K562 (cell line): ENCODE results near the gene RPL7A. TPM values are rescaled to one million over a fixed set of nuclear protein-coding genes. Genes with fewer than 3 reads are reported as not detected.

Experiments used
- ARID3B ChIP-seq: fragments of 250-450 bp; sonication (Bioruptor Pico); IDR thresholded peaks from 2 replicates; pipeline ENCODE4 v1.4.0; 2020; ENCODE audit warnings: borderline replicate concordance
- FOSL1 ChIP-seq: fragments of 200-800 bp; sonication (Bioruptor generic); conservative IDR thresholded peaks from 2 replicates; pipeline ENCODE4 v1.6.1; 2016; ENCODE audit warnings: missing genetic modification characterization, missing compliant biosample characterization
- NONO ChIP-seq, 2 experiments: fragments of 200-400 bp in 1 of 2; fragments of 450-650 bp in 1 of 2; formaldehyde crosslinking in 1 of 2; IDR thresholded peaks; 2 replicates each; pipeline ENCODE4 v1.6.1; 2017; ENCODE audit warnings: low read depth in 2 of 2, mild to moderate bottlenecking in 2 of 2, moderate library complexity in 2 of 2, low read length in 1 of 2
- RBM22 ChIP-seq: fragments of 200-400 bp; formaldehyde crosslinking; IDR thresholded peaks from 2 replicates; pipeline ENCODE4 v1.6.1; 2018; ENCODE audit warnings: low read length, low read depth; ENCODE audit not compliant: poor library complexity, severe bottlenecking
- RFX5 ChIP-seq: IDR thresholded peaks from 2 replicates; pipeline ENCODE4 v1.6.1; 2011; ENCODE audit warnings: low read depth, mild to moderate bottlenecking, improper control_type of control experiment, low read length
- ZNF584 ChIP-seq: fragments of 200-800 bp; sonication (Bioruptor generic); IDR thresholded peaks from 2 replicates; pipeline ENCODE4 v1.6.1; 2016; ENCODE audit warnings: low read depth, mild to moderate bottlenecking, missing genetic modification characterization, missing compliant biosample characterization
- polyA plus RNA-seq, 8 experiments: library from polyadenylated mRNA; depleted of rRNA in 4 of 8; stranded (reverse) in 5 of 8; unstranded in 3 of 8; fragments of >200 nt; fragmentation: Nextera tagmentation in 2 of 8; fragmentation: Illumina TruSeq in 1 of 8; extraction: Ambion mirVana in 2 of 8; extraction: Trizol in 1 of 8; gene quantifications; 2 replicates each; pipeline versions ENCODE4 v1.2.1 to v1.2.3, GENCODE V29; 2011 to 2014; ENCODE audit warnings: inconsistent platforms in 1 of 8, missing spikeins in 1 of 8
- total RNA-seq, 7 experiments: library from RNA; depleted of rRNA in 6 of 7; stranded (reverse); fragments of >200 nt in 6 of 7; fragmentation: Illumina TruSeq in 2 of 7; extraction: Trizol in 2 of 7; gene quantifications; 2 replicates each; pipeline versions ENCODE4 v1.2.1 to v1.2.3, GENCODE V29; 2011 to 2021; ENCODE audit warnings: low replicate concordance in 1 of 7
- TF ChIP-seq, protein P1 (sequence below): IDR thresholded peaks from 2 replicates; pipeline ENCODE4 v1.6.1; 2012; ENCODE audit warnings: low read depth, low read length, improper control_type of control experiment, borderline replicate concordance
- TF ChIP-seq, protein P2 (sequence below), 3 experiments: IDR thresholded peaks in 2 of 3; conservative IDR thresholded peaks in 1 of 3; 2 replicates each; pipeline ENCODE4 v1.5.1; 2011 to 2012; ENCODE audit warnings: low read length in 3 of 3, mild to moderate bottlenecking in 3 of 3, control low read depth in 2 of 3, improper control_type of control experiment in 1 of 3, inconsistent platforms in 1 of 3, low read depth in 1 of 3, mixed read lengths in 1 of 3, moderate library complexity in 1 of 3; ENCODE audit not compliant: insufficient read depth in 2 of 3
- TF ChIP-seq, protein P3 (sequence below): fragments of 450-650 bp; IDR thresholded peaks from 2 replicates; pipeline ENCODE4 v1.7.0; 2016; ENCODE audit warnings: borderline replicate concordance
- TF ChIP-seq, protein P4 (sequence below), 2 experiments: fragments of 450-650 bp; conservative IDR thresholded peaks; 2 replicates each; pipeline ENCODE4 v1.6.1; 2017; ENCODE audit warnings: mild to moderate bottlenecking in 2 of 2, moderate library complexity in 2 of 2
- TF ChIP-seq, protein P5 (sequence below), 3 experiments: fragments of 200-800 bp in 1 of 3; fragments of 250-450 bp in 1 of 3; fragments of 450-650 bp in 1 of 3; sonication (Bioruptor Pico) in 1 of 3; sonication (Bioruptor generic) in 1 of 3; formaldehyde crosslinking in 1 of 3; IDR thresholded peaks; 2 replicates each; pipeline versions ENCODE4 v1.6.1 to v1.8.0; 2016 to 2022; ENCODE audit warnings: mild to moderate bottlenecking in 2 of 3, missing genetic modification characterization in 2 of 3, missing compliant biosample characterization in 1 of 3, moderate library complexity in 1 of 3

Gene RPL7A
- total and polyA plus RNA-seq, 9 of the 15 experiments (the other 6 are each of a cell fraction or from before 2014, with no cell fraction given), result 1,935 to 3,760 (median 2,652) TPM

GRCh38 chr9:133359399-133360175 lies 11.6 kb downstream of the RPL7A start (continued):
- TF ChIP-seq, protein P1, sequence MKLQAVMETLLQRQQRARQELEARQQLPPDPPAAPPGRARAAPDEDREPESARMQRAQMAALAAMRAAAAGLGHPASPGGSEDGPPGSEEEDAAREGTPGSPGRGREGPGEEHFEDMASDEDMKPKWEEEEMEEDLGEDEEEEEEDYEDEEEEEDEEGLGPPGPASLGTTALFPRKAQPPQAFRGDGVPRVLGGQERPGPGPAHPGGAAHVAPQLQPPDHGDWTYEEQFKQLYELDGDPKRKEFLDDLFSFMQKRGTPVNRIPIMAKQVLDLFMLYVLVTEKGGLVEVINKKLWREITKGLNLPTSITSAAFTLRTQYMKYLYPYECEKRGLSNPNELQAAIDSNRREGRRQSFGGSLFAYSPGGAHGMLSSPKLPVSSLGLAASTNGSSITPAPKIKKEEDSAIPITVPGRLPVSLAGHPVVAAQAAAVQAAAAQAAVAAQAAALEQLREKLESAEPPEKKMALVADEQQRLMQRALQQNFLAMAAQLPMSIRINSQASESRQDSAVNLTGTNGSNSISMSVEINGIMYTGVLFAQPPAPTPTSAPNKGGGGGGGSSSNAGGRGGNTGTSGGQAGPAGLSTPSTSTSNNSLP, result no peak
- TF ChIP-seq, protein P2, sequence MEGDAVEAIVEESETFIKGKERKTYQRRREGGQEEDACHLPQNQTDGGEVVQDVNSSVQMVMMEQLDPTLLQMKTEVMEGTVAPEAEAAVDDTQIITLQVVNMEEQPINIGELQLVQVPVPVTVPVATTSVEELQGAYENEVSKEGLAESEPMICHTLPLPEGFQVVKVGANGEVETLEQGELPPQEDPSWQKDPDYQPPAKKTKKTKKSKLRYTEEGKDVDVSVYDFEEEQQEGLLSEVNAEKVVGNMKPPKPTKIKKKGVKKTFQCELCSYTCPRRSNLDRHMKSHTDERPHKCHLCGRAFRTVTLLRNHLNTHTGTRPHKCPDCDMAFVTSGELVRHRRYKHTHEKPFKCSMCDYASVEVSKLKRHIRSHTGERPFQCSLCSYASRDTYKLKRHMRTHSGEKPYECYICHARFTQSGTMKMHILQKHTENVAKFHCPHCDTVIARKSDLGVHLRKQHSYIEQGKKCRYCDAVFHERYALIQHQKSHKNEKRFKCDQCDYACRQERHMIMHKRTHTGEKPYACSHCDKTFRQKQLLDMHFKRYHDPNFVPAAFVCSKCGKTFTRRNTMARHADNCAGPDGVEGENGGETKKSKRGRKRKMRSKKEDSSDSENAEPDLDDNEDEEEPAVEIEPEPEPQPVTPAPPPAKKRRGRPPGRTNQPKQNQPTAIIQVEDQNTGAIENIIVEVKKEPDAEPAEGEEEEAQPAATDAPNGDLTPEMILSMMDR (IDR thresholded peaks at IDR 0.05 in 2 of 3, conservative IDR thresholded peaks at IDR 0.05 in 1 of 3; ENCODE audit: insufficient read depth in 2 of 3, low read depth in 1 of 3, low read length in 3 of 3), result peak; percentile 70 to 71 (median 70)
- TF ChIP-seq, protein P3, sequence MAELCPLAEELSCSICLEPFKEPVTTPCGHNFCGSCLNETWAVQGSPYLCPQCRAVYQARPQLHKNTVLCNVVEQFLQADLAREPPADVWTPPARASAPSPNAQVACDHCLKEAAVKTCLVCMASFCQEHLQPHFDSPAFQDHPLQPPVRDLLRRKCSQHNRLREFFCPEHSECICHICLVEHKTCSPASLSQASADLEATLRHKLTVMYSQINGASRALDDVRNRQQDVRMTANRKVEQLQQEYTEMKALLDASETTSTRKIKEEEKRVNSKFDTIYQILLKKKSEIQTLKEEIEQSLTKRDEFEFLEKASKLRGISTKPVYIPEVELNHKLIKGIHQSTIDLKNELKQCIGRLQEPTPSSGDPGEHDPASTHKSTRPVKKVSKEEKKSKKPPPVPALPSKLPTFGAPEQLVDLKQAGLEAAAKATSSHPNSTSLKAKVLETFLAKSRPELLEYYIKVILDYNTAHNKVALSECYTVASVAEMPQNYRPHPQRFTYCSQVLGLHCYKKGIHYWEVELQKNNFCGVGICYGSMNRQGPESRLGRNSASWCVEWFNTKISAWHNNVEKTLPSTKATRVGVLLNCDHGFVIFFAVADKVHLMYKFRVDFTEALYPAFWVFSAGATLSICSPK, result no peak
- TF ChIP-seq RFX5 (no peak), ARID3B (CRISPR knock-in tag) (no peak), RBM22 (peak; percentile 71), NONO (IDR thresholded peaks at IDR 0.05; ENCODE audit: low read depth in 2 of 2, low read length in 1 of 2) (no peak), FOSL1 (tag) (no peak), ZNF584 (CRISPR knock-in tag) (no peak)
- TF ChIP-seq, protein P4, sequence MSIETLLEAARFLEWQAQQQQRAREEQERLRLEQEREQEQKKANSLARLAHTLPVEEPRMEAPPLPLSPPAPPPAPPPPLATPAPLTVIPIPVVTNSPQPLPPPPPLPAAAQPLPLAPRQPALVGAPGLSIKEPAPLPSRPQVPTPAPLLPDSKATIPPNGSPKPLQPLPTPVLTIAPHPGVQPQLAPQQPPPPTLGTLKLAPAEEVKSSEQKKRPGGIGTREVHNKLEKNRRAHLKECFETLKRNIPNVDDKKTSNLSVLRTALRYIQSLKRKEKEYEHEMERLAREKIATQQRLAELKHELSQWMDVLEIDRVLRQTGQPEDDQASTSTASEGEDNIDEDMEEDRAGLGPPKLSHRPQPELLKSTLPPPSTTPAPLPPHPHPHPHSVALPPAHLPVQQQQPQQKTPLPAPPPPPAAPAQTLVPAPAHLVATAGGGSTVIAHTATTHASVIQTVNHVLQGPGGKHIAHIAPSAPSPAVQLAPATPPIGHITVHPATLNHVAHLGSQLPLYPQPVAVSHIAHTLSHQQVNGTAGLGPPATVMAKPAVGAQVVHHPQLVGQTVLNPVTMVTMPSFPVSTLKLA (conservative IDR thresholded peaks at IDR 0.05), result peak; percentile 20 to 79; a peak in 2 of 4 replicates
- TF ChIP-seq, protein P5, sequence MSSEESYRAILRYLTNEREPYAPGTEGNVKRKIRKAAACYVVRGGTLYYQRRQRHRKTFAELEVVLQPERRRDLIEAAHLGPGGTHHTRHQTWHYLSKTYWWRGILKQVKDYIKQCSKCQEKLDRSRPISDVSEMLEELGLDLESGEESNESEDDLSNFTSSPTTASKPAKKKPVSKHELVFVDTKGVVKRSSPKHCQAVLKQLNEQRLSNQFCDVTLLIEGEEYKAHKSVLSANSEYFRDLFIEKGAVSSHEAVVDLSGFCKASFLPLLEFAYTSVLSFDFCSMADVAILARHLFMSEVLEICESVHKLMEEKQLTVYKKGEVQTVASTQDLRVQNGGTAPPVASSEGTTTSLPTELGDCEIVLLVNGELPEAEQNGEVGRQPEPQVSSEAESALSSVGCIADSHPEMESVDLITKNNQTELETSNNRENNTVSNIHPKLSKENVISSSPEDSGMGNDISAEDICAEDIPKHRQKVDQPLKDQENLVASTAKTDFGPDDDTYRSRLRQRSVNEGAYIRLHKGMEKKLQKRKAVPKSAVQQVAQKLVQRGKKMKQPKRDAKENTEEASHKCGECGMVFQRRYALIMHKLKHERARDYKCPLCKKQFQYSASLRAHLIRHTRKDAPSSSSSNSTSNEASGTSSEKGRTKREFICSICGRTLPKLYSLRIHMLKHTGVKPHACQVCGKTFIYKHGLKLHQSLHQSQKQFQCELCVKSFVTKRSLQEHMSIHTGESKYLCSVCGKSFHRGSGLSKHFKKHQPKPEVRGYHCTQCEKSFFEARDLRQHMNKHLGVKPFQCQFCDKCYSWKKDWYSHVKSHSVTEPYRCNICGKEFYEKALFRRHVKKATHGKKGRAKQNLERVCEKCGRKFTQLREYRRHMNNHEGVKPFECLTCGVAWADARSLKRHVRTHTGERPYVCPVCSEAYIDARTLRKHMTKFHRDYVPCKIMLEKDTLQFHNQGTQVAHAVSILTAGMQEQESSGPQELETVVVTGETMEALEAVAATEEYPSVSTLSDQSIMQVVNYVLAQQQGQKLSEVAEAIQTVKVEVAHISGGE (CRISPR knock-in tag; IDR thresholded peaks at IDR 0.05), result no peak
